Measurements from ENCODE around the gene TMEM158.

GRCh38 chr3:45240292-45240691 lies 14.2 kb upstream of the TMEM158 start:
- TF ChIP-seq, protein P1, sequence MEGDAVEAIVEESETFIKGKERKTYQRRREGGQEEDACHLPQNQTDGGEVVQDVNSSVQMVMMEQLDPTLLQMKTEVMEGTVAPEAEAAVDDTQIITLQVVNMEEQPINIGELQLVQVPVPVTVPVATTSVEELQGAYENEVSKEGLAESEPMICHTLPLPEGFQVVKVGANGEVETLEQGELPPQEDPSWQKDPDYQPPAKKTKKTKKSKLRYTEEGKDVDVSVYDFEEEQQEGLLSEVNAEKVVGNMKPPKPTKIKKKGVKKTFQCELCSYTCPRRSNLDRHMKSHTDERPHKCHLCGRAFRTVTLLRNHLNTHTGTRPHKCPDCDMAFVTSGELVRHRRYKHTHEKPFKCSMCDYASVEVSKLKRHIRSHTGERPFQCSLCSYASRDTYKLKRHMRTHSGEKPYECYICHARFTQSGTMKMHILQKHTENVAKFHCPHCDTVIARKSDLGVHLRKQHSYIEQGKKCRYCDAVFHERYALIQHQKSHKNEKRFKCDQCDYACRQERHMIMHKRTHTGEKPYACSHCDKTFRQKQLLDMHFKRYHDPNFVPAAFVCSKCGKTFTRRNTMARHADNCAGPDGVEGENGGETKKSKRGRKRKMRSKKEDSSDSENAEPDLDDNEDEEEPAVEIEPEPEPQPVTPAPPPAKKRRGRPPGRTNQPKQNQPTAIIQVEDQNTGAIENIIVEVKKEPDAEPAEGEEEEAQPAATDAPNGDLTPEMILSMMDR (IDR thresholded peaks at IDR 0.05) = no peak
- TF ChIP-seq TCF7L2 (IDR thresholded peaks at IDR 0.05; ENCODE audit: low read depth, low read length) = no peak
- no peak for TF ChIP-seq POLR2AphosphoS5 (IDR thresholded peaks at IDR 0.05; ENCODE audit: low read depth, low read length)
- TF ChIP-seq, protein P2, sequence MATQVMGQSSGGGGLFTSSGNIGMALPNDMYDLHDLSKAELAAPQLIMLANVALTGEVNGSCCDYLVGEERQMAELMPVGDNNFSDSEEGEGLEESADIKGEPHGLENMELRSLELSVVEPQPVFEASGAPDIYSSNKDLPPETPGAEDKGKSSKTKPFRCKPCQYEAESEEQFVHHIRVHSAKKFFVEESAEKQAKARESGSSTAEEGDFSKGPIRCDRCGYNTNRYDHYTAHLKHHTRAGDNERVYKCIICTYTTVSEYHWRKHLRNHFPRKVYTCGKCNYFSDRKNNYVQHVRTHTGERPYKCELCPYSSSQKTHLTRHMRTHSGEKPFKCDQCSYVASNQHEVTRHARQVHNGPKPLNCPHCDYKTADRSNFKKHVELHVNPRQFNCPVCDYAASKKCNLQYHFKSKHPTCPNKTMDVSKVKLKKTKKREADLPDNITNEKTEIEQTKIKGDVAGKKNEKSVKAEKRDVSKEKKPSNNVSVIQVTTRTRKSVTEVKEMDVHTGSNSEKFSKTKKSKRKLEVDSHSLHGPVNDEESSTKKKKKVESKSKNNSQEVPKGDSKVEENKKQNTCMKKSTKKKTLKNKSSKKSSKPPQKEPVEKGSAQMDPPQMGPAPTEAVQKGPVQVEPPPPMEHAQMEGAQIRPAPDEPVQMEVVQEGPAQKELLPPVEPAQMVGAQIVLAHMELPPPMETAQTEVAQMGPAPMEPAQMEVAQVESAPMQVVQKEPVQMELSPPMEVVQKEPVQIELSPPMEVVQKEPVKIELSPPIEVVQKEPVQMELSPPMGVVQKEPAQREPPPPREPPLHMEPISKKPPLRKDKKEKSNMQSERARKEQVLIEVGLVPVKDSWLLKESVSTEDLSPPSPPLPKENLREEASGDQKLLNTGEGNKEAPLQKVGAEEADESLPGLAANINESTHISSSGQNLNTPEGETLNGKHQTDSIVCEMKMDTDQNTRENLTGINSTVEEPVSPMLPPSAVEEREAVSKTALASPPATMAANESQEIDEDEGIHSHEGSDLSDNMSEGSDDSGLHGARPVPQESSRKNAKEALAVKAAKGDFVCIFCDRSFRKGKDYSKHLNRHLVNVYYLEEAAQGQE (IDR thresholded peaks at IDR 0.05; ENCODE audit: insufficient read depth in 1 of 2, low read depth in 2 of 2, low read length in 1 of 2) = no peak
- no peak for TF ChIP-seq SIN3A (IDR thresholded peaks at IDR 0.05; ENCODE audit: borderline replicate concordance, insufficient read depth, low read depth, low read length)

Data from Panc1 (cell line).